ENCODE measurements around the gene DNAH2.

GRCh38 chr17:7774055-7774521 lies 56.5 kb downstream of the DNAH2 start:
- TF ChIP-seq EZH2phosphoT487 (IDR thresholded peaks at IDR 0.05; ENCODE audit: low read depth, severe bottlenecking, unreplicated experiment) (no peak), CTCF (IDR thresholded peaks at IDR 0.05; ENCODE audit: poor library complexity) (no peak)

All from hepatocyte (in vitro differentiated cells).